GM23338 (cell line): ENCODE data around the gene MINDY4. TPM values are rescaled to one million over a fixed set of nuclear protein-coding genes. Genes with fewer than 3 reads are reported as not detected.

Experiments used
- ATAC-seq: fragments of 200-7000 bp; cut with Tn5 transposase; 3 replicates; pipeline ENCODE4 v1.9.1; 2020
- DNase-seq: peaks from one replicate; pipeline ENCODE4 v3.0.0-alpha.2; 2015; ENCODE audit warnings: low spot score
- H2AFZ ChIP-seq: fragments of 200-600 bp; sonication (generic); 2 replicates; pipeline ENCODE4 v1.8.0; 2016; ENCODE audit warnings: antibody characterized with exemption, mild to moderate bottlenecking, moderate library complexity
- H3F3A ChIP-seq: fragments of 200-600 bp; sonication (generic); replicated peaks from 2 replicates; pipeline ENCODE4 v1.8.0; 2017; ENCODE audit warnings: antibody characterized with exemption, mixed run types, low read depth
- H3K27ac ChIP-seq: fragments of 200-600 bp; sonication (generic); 2 replicates; pipeline ENCODE4 v1.6.1; 2016; ENCODE audit warnings: low read depth
- H3K27me3 ChIP-seq: fragments of 200-600 bp; sonication (generic); 2 replicates; pipeline ENCODE4 v1.8.0; 2016; ENCODE audit warnings: mild to moderate bottlenecking, mixed run types, moderate library complexity; ENCODE audit not compliant: insufficient read depth
- H3K36me3 ChIP-seq: fragments of 200-600 bp; sonication (generic); 2 replicates; pipeline ENCODE4 v1.8.0; 2016; ENCODE audit warnings: mild to moderate bottlenecking; ENCODE audit not compliant: insufficient read depth
- H3K4me1 ChIP-seq: fragments of 200-600 bp; sonication (generic); 2 replicates; pipeline ENCODE4 v1.8.0; 2016; ENCODE audit warnings: mild to moderate bottlenecking, moderate library complexity; ENCODE audit not compliant: insufficient read depth
- H3K4me2 ChIP-seq: fragments of 200-600 bp; sonication (generic); 2 replicates; pipeline ENCODE4 v1.7.1; 2017; ENCODE audit warnings: mixed run types
- H3K4me3 ChIP-seq: fragments of 200-600 bp; sonication (generic); 2 replicates; pipeline ENCODE4 v1.6.1; 2016; ENCODE audit warnings: mixed run types
- H3K79me2 ChIP-seq: fragments of 200-600 bp; sonication (generic); replicated peaks from 2 replicates; pipeline ENCODE4 v1.8.0; 2017; ENCODE audit warnings: mild to moderate bottlenecking; ENCODE audit not compliant: insufficient read depth
- H3K9me2 ChIP-seq: fragments of 200-600 bp; sonication (generic); 2 replicates; pipeline ENCODE4 v1.8.0; 2017; ENCODE audit not compliant: insufficient read depth
- H4K20me1 ChIP-seq: fragments of 200-600 bp; sonication (generic); replicated peaks from 2 replicates; pipeline ENCODE4 v1.8.0; 2017; ENCODE audit warnings: mild to moderate bottlenecking; ENCODE audit not compliant: insufficient read depth
- H3K27ac Mint-ChIP-seq: 2 replicates; pipeline ENCODE4 v1.8.0; 2020; ENCODE audit warnings: inconsistent platforms, mild to moderate bottlenecking, moderate library complexity, mixed read lengths
- H3K27me3 Mint-ChIP-seq: 3 replicates; pipeline ENCODE4 v1.8.0; 2022; ENCODE audit warnings: low read depth, mild to moderate bottlenecking, moderate library complexity, mixed read lengths, inconsistent platforms; ENCODE audit not compliant: insufficient read depth, poor library complexity
- H3K36me3 Mint-ChIP-seq: 3 replicates; pipeline ENCODE4 v1.8.0; 2021; ENCODE audit warnings: low read depth, mild to moderate bottlenecking, inconsistent platforms, moderate library complexity, mixed read lengths
- H3K4me1 Mint-ChIP-seq: 3 replicates; pipeline ENCODE4 v1.8.0; 2020; ENCODE audit warnings: mild to moderate bottlenecking, inconsistent platforms, mixed read lengths
- H3K4me3 Mint-ChIP-seq: 3 replicates; pipeline ENCODE4 v1.8.0; 2021; ENCODE audit warnings: moderate library complexity, mild to moderate bottlenecking, inconsistent platforms, mixed read lengths
- H3K9me3 Mint-ChIP-seq: 3 replicates; pipeline ENCODE4 v1.8.0; 2020; ENCODE audit warnings: moderate library complexity, mild to moderate bottlenecking, inconsistent platforms, mixed read lengths
- CREB1 ChIP-seq: fragments of 250-450 bp; sonication (Bioruptor Pico); IDR thresholded peaks from 2 replicates; pipeline ENCODE4 v1.5.0; 2020; ENCODE audit warnings: low read depth, mild to moderate bottlenecking, moderate library complexity
- NANOG ChIP-seq: IDR thresholded peaks from 2 replicates; pipeline ENCODE4 v1.6.1; 2016; ENCODE audit warnings: antibody characterized with exemption, borderline replicate concordance
- POLR2AphosphoS5 ChIP-seq: IDR thresholded peaks from 2 replicates; pipeline ENCODE4 v1.6.1; 2016; ENCODE audit warnings: antibody characterized with exemption, low read depth
- REST ChIP-seq: IDR thresholded peaks from one replicate; pipeline ENCODE4 v1.6.1; 2018; ENCODE audit warnings: antibody characterized with exemption; ENCODE audit not compliant: unreplicated experiment
- STAT1 ChIP-seq: IDR thresholded peaks from one replicate; pipeline ENCODE4 v1.6.1; 2016; ENCODE audit warnings: antibody characterized with exemption; ENCODE audit not compliant: unreplicated experiment
- ZNF114 ChIP-seq: fragments of 250-450 bp; sonication (Bioruptor Pico); IDR thresholded peaks from 2 replicates; pipeline ENCODE4 v1.5.0; 2020; ENCODE audit warnings: mild to moderate bottlenecking, moderate library complexity
- ZNF331 ChIP-seq: fragments of 250-450 bp; sonication (Bioruptor Pico); IDR thresholded peaks from 2 replicates; pipeline ENCODE4 v1.5.0; 2020; ENCODE audit warnings: low read depth, mild to moderate bottlenecking, moderate library complexity
- ZNF462 ChIP-seq: fragments of 250-450 bp; sonication (Bioruptor Pico); IDR thresholded peaks from 2 replicates; pipeline ENCODE4 v1.5.0; 2020; ENCODE audit warnings: mild to moderate bottlenecking, moderate library complexity
- polyA plus RNA-seq: library from polyadenylated mRNA; unstranded; fragments of >200 nt; fragmentation: Nextera tagmentation; extraction: Ambion mirVana; gene quantifications from 2 replicates; pipeline ENCODE4 v1.2.1, GENCODE V29; 2016
- total RNA-seq: library from RNA; depleted of rRNA; stranded (reverse); fragments of >200 nt; shearing (Covaris generic); gene quantifications from 2 replicates; pipeline ENCODE4 v1.2.3, GENCODE V29; 2014
- TF ChIP-seq, protein P1 (sequence below): IDR thresholded peaks from 2 replicates; pipeline ENCODE4 v1.6.1; 2016; ENCODE audit warnings: antibody characterized with exemption

MINDY4 gene
- total and polyA plus RNA-seq, 2 experiments from 2014 or later = 1.7 to 4.4 TPM

DNA sequence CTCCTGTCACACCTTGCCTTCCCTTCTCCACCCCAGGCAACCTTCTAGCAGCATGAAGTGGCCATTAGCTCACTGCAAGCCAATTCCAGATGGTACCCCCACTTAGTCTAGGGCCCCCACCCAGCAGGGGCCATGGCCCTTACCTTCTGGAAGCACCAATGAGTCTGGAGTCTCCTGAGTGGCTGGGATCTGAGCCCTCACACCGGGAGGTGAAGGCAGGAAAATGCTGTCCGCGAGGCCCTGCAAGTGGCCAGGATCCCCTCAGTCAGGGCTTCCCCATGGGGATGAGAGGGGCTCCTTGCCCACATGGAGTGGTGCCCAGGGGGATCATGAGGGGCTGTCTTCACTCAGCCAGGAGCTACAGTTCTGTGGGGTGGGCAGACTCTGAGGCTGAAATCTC, 145.0 kb downstream of the MINDY4 start:
- H3K4me3 ChIP-seq = no peak overlapping the region
- H4K20me1 ChIP-seq = no peaks in the 10 kb centered on the region
- no peaks in the 10 kb centered on the region for H3K36me3 Mint-ChIP-seq
- H3K9me3 Mint-ChIP-seq = no peaks in the 10 kb centered on the region
- no peak overlapping the region for H3K4me2 ChIP-seq
- DNase-seq (no peak), ATAC-seq (no peak)
- peaks cover 12% of the 10 kb centered on the region for H3K27me3 Mint-ChIP-seq
- no peak overlapping the region for H3K4me3 Mint-ChIP-seq
- H2AFZ ChIP-seq = no peak overlapping the region
- H3K4me1 Mint-ChIP-seq = peaks cover 31% of the 10 kb centered on the region
- H3K4me1 ChIP-seq = no peaks in the 10 kb centered on the region
- H3K27ac ChIP-seq = no peak overlapping the region
- H3K36me3 ChIP-seq = no peaks in the 10 kb centered on the region
- H3K79me2 ChIP-seq = no peaks in the 10 kb centered on the region
- H3K27me3 ChIP-seq = no peaks in the 10 kb centered on the region
- no peak overlapping the region for H3K27ac Mint-ChIP-seq
- no peak for TF ChIP-seq POLR2AphosphoS5
- TF ChIP-seq REST = no peak
- TF ChIP-seq CREB1 (CRISPR knock-in tag) = no peak
- no peak for TF ChIP-seq ZNF114 (CRISPR knock-in tag)
- TF ChIP-seq STAT1 = no peak
- TF ChIP-seq ZNF462 (CRISPR knock-in tag) = no peak
- TF ChIP-seq NANOG = no peak
- TF ChIP-seq, protein P1, sequence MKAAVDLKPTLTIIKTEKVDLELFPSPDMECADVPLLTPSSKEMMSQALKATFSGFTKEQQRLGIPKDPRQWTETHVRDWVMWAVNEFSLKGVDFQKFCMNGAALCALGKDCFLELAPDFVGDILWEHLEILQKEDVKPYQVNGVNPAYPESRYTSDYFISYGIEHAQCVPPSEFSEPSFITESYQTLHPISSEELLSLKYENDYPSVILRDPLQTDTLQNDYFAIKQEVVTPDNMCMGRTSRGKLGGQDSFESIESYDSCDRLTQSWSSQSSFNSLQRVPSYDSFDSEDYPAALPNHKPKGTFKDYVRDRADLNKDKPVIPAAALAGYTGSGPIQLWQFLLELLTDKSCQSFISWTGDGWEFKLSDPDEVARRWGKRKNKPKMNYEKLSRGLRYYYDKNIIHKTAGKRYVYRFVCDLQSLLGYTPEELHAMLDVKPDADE = no peak
- TF ChIP-seq ZNF331 (CRISPR knock-in tag) = no peak
- no peaks in the 10 kb centered on the region for H3F3A ChIP-seq
- no peaks in the 10 kb centered on the region for H3K9me2 ChIP-seq
